GM19351 (cell line): ENCODE measurements around the gene PACC1.
"Not testable (repeated sequence)": the region's sequence is repeated elsewhere in the genome, so short reads cannot be mapped to it uniquely, and the experiment has no call there.

Source experiments
- ATAC-seq: cut with Tn5 transposase; IDR thresholded peaks from one replicate; pipeline ENCODE4 v1.9.1; 2021; ENCODE audit warnings: mild to moderate bottlenecking, moderate library complexity; ENCODE audit not compliant: unreplicated experiment

PACC1 gene

GRCh38 chr1:212397171-212397570 is 17.5 kb downstream of the PACC1 start:
- no peak for ATAC-seq

GRCh38 chr1:212396638-212397037 is 18.0 kb downstream of the PACC1 start:
- no peak for ATAC-seq

- not testable (repeated sequence) for ATAC-seq
These were observed 18.8 kb downstream of the PACC1 start for GRCh38 chr1:212395678-212396437.

GRCh38 chr1:212388985-212389716 is 25.5 kb downstream of the PACC1 start:
- no peak for ATAC-seq

GRCh38 chr1:212386029-212386428 is 28.7 kb downstream of the PACC1 start:
- no peak for ATAC-seq

- no peak for ATAC-seq
These were observed 33.2 kb downstream of the PACC1 start for GRCh38 chr1:212381397-212382035.

GRCh38 chr1:212379366-212379765 is 35.3 kb downstream of the PACC1 start:
- no peak for ATAC-seq

- no peak for ATAC-seq
These were observed 37.0 kb downstream of the PACC1 start for GRCh38 chr1:212377644-212378043.

GRCh38 chr1:212375986-212376385 is 38.7 kb downstream of the PACC1 start:
- no peak for ATAC-seq

GRCh38 chr1:212368073-212368484 is 46.6 kb downstream of the PACC1 start:
- ATAC-seq, result peak; percentile 85

- ATAC-seq, result peak; percentile 23
These were observed 47.1 kb downstream of the PACC1 start for GRCh38 chr1:212367474-212368072.

- ATAC-seq, result no peak
These were observed 47.8 kb downstream of the PACC1 start for GRCh38 chr1:212366901-212367300.

- ATAC-seq, result no peak
These were observed 49.7 kb downstream of the PACC1 start for GRCh38 chr1:212364985-212365384.

GRCh38 chr1:212359794-212360479 is 54.7 kb downstream of the PACC1 start:
- no peak for ATAC-seq

GRCh38 chr1:212355230-212355969 is 59.3 kb downstream of the PACC1 start:
- no peak for ATAC-seq

GRCh38 chr1:212354464-212354863 is 60.2 kb downstream of the PACC1 start:
- no peak for ATAC-seq

- ATAC-seq, result no peak
These were observed 61.5 kb downstream of the PACC1 start for GRCh38 chr1:212353181-212353580.

- no peak for ATAC-seq
These were observed 62.9 kb downstream of the PACC1 start for GRCh38 chr1:212351588-212352362.

GRCh38 chr1:212346601-212347000 is 68.1 kb downstream of the PACC1 start:
- no peak for ATAC-seq
